ENCODE measurements around the gene LOC101059915.

Gene LOC101059915

GRCh38 chrX:71621603-71622002, 45.7 kb upstream of the LOC101059915 start:
- CTCF ChIA-PET = interaction anchor here (0.6 to 2.3 kb wide), 2 partner anchors 29 to 203 kb away, joined by 5 read pairs; no protein-coding TSS in a partner anchor
- peak overlapping the region in 7 of 9 donors; percentile 31 to 92 (median 69) for H3K27ac Mint-ChIP-seq
- Histone ChIP-seq H3K9me3 (ENCODE audit: control insufficient read depth in 2 of 3, low read length in 3 of 3) (no peaks in the 10 kb centered on the region), H3K36me3 (ENCODE audit: control insufficient read depth in 2 of 3, insufficient read depth in 3 of 3, low read length in 3 of 3) (no peaks in the 10 kb centered on the region), H3K27ac (ENCODE audit: low read depth, low read length) (no peak overlapping the region), H3K4me3 (ENCODE audit: low read length) (no peak overlapping the region), H3K27me3 (ENCODE audit: control insufficient read depth in 2 of 2, insufficient read depth in 2 of 2, low read length in 2 of 2) (no peaks in the 10 kb centered on the region), H3K4me1 (ENCODE audit: control insufficient read depth in 2 of 2, insufficient read depth in 2 of 2, low read length in 2 of 2) (peaks cover 43 to 46% of the 10 kb centered on the region in 2 donors)
- H3K4me3 Mint-ChIP-seq = peak overlapping the region in 1 of 10 donors; percentile 37
- DNase-seq = no peak
- ATAC-seq = no peak
- H3K4me1 Mint-ChIP-seq = peaks cover 25 to 74% (median 63%) of the 10 kb centered on the region in 7 donors
- H3K9me3 Mint-ChIP-seq = no peaks in the 10 kb centered on the region
- POLR2A ChIA-PET = interaction anchor here (0.6 kb wide), 1 partner anchor 59 kb away, joined by 3 read pairs; no protein-coding TSS in a partner anchor
- H3K27me3 Mint-ChIP-seq = no peaks in the 10 kb centered on the region
- peaks cover 0 to 18% (median 0%) of the 10 kb centered on the region in 5 donors for H3K36me3 Mint-ChIP-seq
- intact Hi-C loops (cut with micrococcal nuclease) = loop anchor here (1.0 to 2.0 kb wide), 3 partner anchors 12 to 31 kb away; no protein-coding TSS in a partner anchor

- no peaks in the 10 kb centered on the region for H3K27me3 Mint-ChIP-seq
- H3K4me1 ChIP-seq (ENCODE audit: control insufficient read depth in 2 of 2, insufficient read depth in 2 of 2, low read length in 2 of 2) = peaks cover 43 to 46% of the 10 kb centered on the region in 2 donors
- POLR2A ChIA-PET = interaction anchor here (0.7 to 1.8 kb wide), 2 partner anchors 15 to 256 kb away, joined by 3 to 4 read pairs; partner anchors contain the start of gene TAF1
- H3K9me3 Mint-ChIP-seq = no peaks in the 10 kb centered on the region
- peaks cover 25 to 73% (median 60%) of the 10 kb centered on the region in 7 donors for H3K4me1 Mint-ChIP-seq
- H3K9me3 ChIP-seq (ENCODE audit: control insufficient read depth in 2 of 3, low read length in 3 of 3) = no peaks in the 10 kb centered on the region
- H3K4me3 ChIP-seq (ENCODE audit: low read length) = no peak overlapping the region
- CTCF ChIA-PET = interaction anchor here (0.6 to 2.3 kb wide), 3 partner anchors 28 to 204 kb away, joined by 3 to 5 read pairs (median 5); no protein-coding TSS in a partner anchor
- intact Hi-C loops (cut with micrococcal nuclease) = loop anchor here (1.0 to 2.0 kb wide), 3 partner anchors 13 to 31 kb away; no protein-coding TSS in a partner anchor
- no peak for DNase-seq
- ATAC-seq = no peak
- no peaks in the 10 kb centered on the region for H3K36me3 ChIP-seq (ENCODE audit: control insufficient read depth in 2 of 3, insufficient read depth in 3 of 3, low read length in 3 of 3)
- H3K36me3 Mint-ChIP-seq = peaks cover 0 to 16% (median 0%) of the 10 kb centered on the region in 5 donors
- H3K27ac Mint-ChIP-seq = peak overlapping the region in 8 of 9 donors; percentile 31 to 92 (median 80)
- no peak overlapping the region for H3K27ac ChIP-seq (ENCODE audit: low read depth, low read length)
- no peaks in the 10 kb centered on the region for H3K27me3 ChIP-seq (ENCODE audit: control insufficient read depth in 2 of 2, insufficient read depth in 2 of 2, low read length in 2 of 2)
- H3K4me3 Mint-ChIP-seq = peak overlapping the region in 2 of 10 donors; percentile 37 to 73
Observed at GRCh38 chrX:71622032-71622575, 45.2 kb upstream of the LOC101059915 start.

GRCh38 chrX:71622576-71623450, 44.5 kb upstream of the LOC101059915 start:
- H3K4me1 Mint-ChIP-seq = peaks cover 25 to 68% (median 53%) of the 10 kb centered on the region in 7 donors
- no peaks in the 10 kb centered on the region for H3K9me3 Mint-ChIP-seq
- H3K4me3 ChIP-seq (ENCODE audit: low read length) = peak overlapping the region; percentile 24
- H3K27ac Mint-ChIP-seq = peak overlapping the region; percentile 71 to 92 (median 80)
- peak in 7 of 9 donors; percentile 12 to 61 (median 25) for DNase-seq
- peak; percentile 75 for ATAC-seq
- ChIA-PET CTCF (interaction anchor here (0.6 to 2.3 kb wide), 2 partner anchors 28 to 50 kb away, joined by 3 to 5 read pairs; no protein-coding TSS in a partner anchor), POLR2A (interaction anchor here (0.7 to 1.8 kb wide), 2 partner anchors 15 to 257 kb away, joined by 3 to 4 read pairs; partner anchors contain the start of gene TAF1)
- no peaks in the 10 kb centered on the region for H3K27me3 Mint-ChIP-seq
- intact Hi-C loops (cut with micrococcal nuclease) = loop anchor here (1.0 to 2.0 kb wide), 3 partner anchors 14 to 30 kb away; no protein-coding TSS in a partner anchor
- H3K27me3 ChIP-seq (ENCODE audit: control insufficient read depth in 2 of 2, insufficient read depth in 2 of 2, low read length in 2 of 2) = no peaks in the 10 kb centered on the region
- H3K4me3 Mint-ChIP-seq = peak overlapping the region in 9 of 10 donors; percentile 5 to 74 (median 47)
- peaks cover 0 to 13% (median 0%) of the 10 kb centered on the region in 5 donors for H3K36me3 Mint-ChIP-seq
- no peaks in the 10 kb centered on the region for H3K36me3 ChIP-seq (ENCODE audit: control insufficient read depth in 2 of 3, insufficient read depth in 3 of 3, low read length in 3 of 3)
- no peak overlapping the region for H3K27ac ChIP-seq (ENCODE audit: low read depth, low read length)
- no peaks in the 10 kb centered on the region for H3K9me3 ChIP-seq (ENCODE audit: control insufficient read depth in 2 of 3, low read length in 3 of 3)
- peaks cover 41 to 46% of the 10 kb centered on the region in 2 donors for H3K4me1 ChIP-seq (ENCODE audit: control insufficient read depth in 2 of 2, insufficient read depth in 2 of 2, low read length in 2 of 2)

- Histone ChIP-seq H3K9me3 (ENCODE audit: control insufficient read depth in 2 of 3, low read length in 3 of 3) (no peaks in the 10 kb centered on the region), H3K4me3 (ENCODE audit: low read length) (no peak overlapping the region), H3K4me1 (ENCODE audit: control insufficient read depth in 2 of 2, insufficient read depth in 2 of 2, low read length in 2 of 2) (peaks cover 32 to 46% of the 10 kb centered on the region in 2 donors), H3K27ac (ENCODE audit: low read depth, low read length) (no peak overlapping the region), H3K27me3 (ENCODE audit: control insufficient read depth in 2 of 2, insufficient read depth in 2 of 2, low read length in 2 of 2) (no peaks in the 10 kb centered on the region), H3K36me3 (ENCODE audit: control insufficient read depth in 2 of 3, insufficient read depth in 3 of 3, low read length in 3 of 3) (no peaks in the 10 kb centered on the region)
- no peaks in the 10 kb centered on the region for H3K9me3 Mint-ChIP-seq
- H3K4me3 Mint-ChIP-seq = peak overlapping the region in 2 of 10 donors; percentile 65 to 74
- POLR2A ChIA-PET = interaction anchor here (1.8 kb wide), 1 partner anchor 14 kb away, joined by 4 read pairs; no protein-coding TSS in a partner anchor
- CTCF ChIA-PET = interaction anchor here (2.3 kb wide), 1 partner anchor 27 kb away, joined by 5 read pairs; no protein-coding TSS in a partner anchor
- H3K4me1 Mint-ChIP-seq = peaks cover 20 to 61% (median 44%) of the 10 kb centered on the region in 7 donors
- ATAC-seq (peak; percentile 35), DNase-seq (no peak)
- intact Hi-C loops (cut with micrococcal nuclease) = loop anchor here (2.0 kb wide), 2 partner anchors 15 to 29 kb away; no protein-coding TSS in a partner anchor
- peak overlapping the region in 7 of 9 donors; percentile 15 to 92 (median 40) for H3K27ac Mint-ChIP-seq
- no peaks in the 10 kb centered on the region for H3K27me3 Mint-ChIP-seq
- peaks cover 0 to 6% (median 0%) of the 10 kb centered on the region in 5 donors for H3K36me3 Mint-ChIP-seq
Observed at GRCh38 chrX:71623714-71624113, 43.6 kb upstream of the LOC101059915 start.

- no peak overlapping the region for H3K27ac ChIP-seq (ENCODE audit: low read depth, low read length)
- Mint-ChIP-seq H3K36me3 (peaks cover 0 to 4% (median 0%) of the 10 kb centered on the region in 5 donors), H3K9me3 (no peaks in the 10 kb centered on the region), H3K4me3 (peak overlapping the region in 1 of 10 donors; percentile 49), H3K27ac (peak overlapping the region in 1 of 9 donors; percentile 23), H3K4me1 (peaks cover 10 to 50% (median 26%) of the 10 kb centered on the region in 7 donors), H3K27me3 (no peaks in the 10 kb centered on the region)
- no peak for ATAC-seq
- intact Hi-C loops (cut with micrococcal nuclease) = no loop called here
- H3K4me1 ChIP-seq (ENCODE audit: control insufficient read depth in 2 of 2, insufficient read depth in 2 of 2, low read length in 2 of 2) = peaks cover 19 to 38% of the 10 kb centered on the region in 2 donors
- CTCF ChIA-PET = no interaction called here
- no peak overlapping the region for H3K4me3 ChIP-seq (ENCODE audit: low read length)
- DNase-seq = no peak
- POLR2A ChIA-PET = interaction anchor here (1.0 kb wide), 1 partner anchor 13 kb away, joined by 3 read pairs; no protein-coding TSS in a partner anchor
- H3K27me3 ChIP-seq (ENCODE audit: control insufficient read depth in 2 of 2, insufficient read depth in 2 of 2, low read length in 2 of 2) = no peaks in the 10 kb centered on the region
- no peaks in the 10 kb centered on the region for H3K9me3 ChIP-seq (ENCODE audit: control insufficient read depth in 2 of 3, low read length in 3 of 3)
- no peaks in the 10 kb centered on the region for H3K36me3 ChIP-seq (ENCODE audit: control insufficient read depth in 2 of 3, insufficient read depth in 3 of 3, low read length in 3 of 3)
Observed at GRCh38 chrX:71625471-71625870, 41.9 kb upstream of the LOC101059915 start.

- Histone ChIP-seq H3K27me3 (ENCODE audit: control insufficient read depth in 2 of 2, insufficient read depth in 2 of 2, low read length in 2 of 2) (no peaks in the 10 kb centered on the region), H3K27ac (ENCODE audit: low read depth, low read length) (no peak overlapping the region), H3K36me3 (ENCODE audit: control insufficient read depth in 2 of 3, insufficient read depth in 3 of 3, low read length in 3 of 3) (no peaks in the 10 kb centered on the region), H3K4me1 (ENCODE audit: control insufficient read depth in 2 of 2, insufficient read depth in 2 of 2, low read length in 2 of 2) (peaks cover 19 to 31% of the 10 kb centered on the region in 2 donors), H3K9me3 (ENCODE audit: control insufficient read depth in 2 of 3, low read length in 3 of 3) (no peaks in the 10 kb centered on the region), H3K4me3 (ENCODE audit: low read length) (no peak overlapping the region)
- no peaks in the 10 kb centered on the region for H3K27me3 Mint-ChIP-seq
- ChIA-PET CTCF (interaction anchor here (0.5 kb wide), 1 partner anchor 218 kb away, joined by 3 read pairs; no protein-coding TSS in a partner anchor), POLR2A (no interaction called here)
- no peaks in the 10 kb centered on the region for H3K9me3 Mint-ChIP-seq
- H3K36me3 Mint-ChIP-seq = peaks cover 0 to 2% (median 0%) of the 10 kb centered on the region in 5 donors
- ATAC-seq = no peak
- no peak for DNase-seq
- H3K4me3 Mint-ChIP-seq = no peak overlapping the region
- peaks cover 10 to 44% (median 25%) of the 10 kb centered on the region in 7 donors for H3K4me1 Mint-ChIP-seq
- H3K27ac Mint-ChIP-seq = no peak overlapping the region
- intact Hi-C loops (cut with micrococcal nuclease) = no loop called here
Observed at GRCh38 chrX:71626576-71626975, 40.8 kb upstream of the LOC101059915 start.

Measured in naive thymus-derived CD4-positive, alpha-beta T cell (primary cell).